Measurements from ENCODE around the gene CERS3. TPM values are rescaled to one million over a fixed set of nuclear protein-coding genes. Genes with fewer than 3 reads are reported as not detected.

The CERS3 gene
- total RNA-seq, 1 donor from 2014 or later = 0.08 TPM

DNA sequence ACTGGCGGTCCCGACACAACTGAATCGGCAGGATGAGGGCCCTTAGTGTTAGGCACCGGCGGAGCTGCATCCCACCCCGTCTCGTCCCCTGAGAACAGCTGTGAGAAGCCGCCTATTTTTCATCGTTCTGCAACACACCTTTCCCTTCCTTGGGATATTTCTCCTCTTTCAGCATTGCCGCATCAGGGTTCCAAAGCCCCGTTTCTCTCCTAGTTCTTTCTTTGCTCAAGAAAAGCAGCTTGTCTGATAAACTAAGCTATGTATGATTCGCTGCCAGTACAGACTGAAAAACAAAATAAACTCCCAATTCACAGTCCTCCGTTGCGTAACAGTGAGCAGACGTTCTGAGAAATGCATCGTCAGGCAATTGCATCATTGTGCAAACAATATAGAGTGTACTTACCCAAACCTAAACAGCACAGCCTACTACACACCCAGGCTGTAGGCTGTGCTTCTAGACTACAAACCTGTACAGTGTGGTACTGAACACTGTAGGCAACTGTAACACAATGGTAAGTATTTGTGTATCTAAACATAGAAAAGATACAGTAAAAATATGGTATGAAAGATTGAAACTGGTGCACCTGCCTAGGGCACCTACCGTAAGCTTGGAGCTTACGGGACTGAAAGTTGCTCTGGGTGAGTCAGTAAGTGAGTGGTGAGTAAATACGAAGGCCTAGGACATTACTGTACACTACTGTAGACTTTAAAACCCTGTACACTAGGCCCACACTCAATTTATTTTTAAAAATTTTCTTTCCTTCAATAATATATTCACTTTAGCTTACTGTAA is 178.1 kb downstream of the CERS3 start:
- DNase-seq = no peak
- Histone ChIP-seq H3K27me3 (ENCODE audit: low read depth) (peaks cover 25% of the 10 kb centered on the region), H3K4me1 (peaks cover 14% of the 10 kb centered on the region), H3K36me3 (no peaks in the 10 kb centered on the region), H3K4me3 (peak overlapping the region; percentile 87), H3K9me3 (replicated peaks) (no peaks in the 10 kb centered on the region), H3K27ac (replicated peaks) (peak overlapping the region; percentile 97)
- TF ChIP-seq, protein P1, sequence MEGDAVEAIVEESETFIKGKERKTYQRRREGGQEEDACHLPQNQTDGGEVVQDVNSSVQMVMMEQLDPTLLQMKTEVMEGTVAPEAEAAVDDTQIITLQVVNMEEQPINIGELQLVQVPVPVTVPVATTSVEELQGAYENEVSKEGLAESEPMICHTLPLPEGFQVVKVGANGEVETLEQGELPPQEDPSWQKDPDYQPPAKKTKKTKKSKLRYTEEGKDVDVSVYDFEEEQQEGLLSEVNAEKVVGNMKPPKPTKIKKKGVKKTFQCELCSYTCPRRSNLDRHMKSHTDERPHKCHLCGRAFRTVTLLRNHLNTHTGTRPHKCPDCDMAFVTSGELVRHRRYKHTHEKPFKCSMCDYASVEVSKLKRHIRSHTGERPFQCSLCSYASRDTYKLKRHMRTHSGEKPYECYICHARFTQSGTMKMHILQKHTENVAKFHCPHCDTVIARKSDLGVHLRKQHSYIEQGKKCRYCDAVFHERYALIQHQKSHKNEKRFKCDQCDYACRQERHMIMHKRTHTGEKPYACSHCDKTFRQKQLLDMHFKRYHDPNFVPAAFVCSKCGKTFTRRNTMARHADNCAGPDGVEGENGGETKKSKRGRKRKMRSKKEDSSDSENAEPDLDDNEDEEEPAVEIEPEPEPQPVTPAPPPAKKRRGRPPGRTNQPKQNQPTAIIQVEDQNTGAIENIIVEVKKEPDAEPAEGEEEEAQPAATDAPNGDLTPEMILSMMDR (IDR thresholded peaks at IDR 0.05; ENCODE audit: borderline replicate concordance) = no peak
- intact Hi-C loops (cut with micrococcal nuclease) = loop anchor here (5.0 kb wide), 1 partner anchor 222 kb away; no protein-coding TSS in a partner anchor

Other genes with a start within 250 kb of the CERS3 start
- gene ADAMTS17, start 187.0 kb downstream of the CERS3 start, total RNA-seq = 0.99 TPM
- gene LINS1, start 73.2 kb upstream of the CERS3 start, total RNA-seq = 9.3 TPM
- gene ASB7, start 73.6 kb upstream of the CERS3 start, total RNA-seq = 4.6 TPM